ENCODE results near the gene NHSL1. TPM values are rescaled to one million over a fixed set of nuclear protein-coding genes. Genes with fewer than 3 reads are reported as not detected.

Gene NHSL1
- total and polyA plus RNA-seq, 9 of the 15 experiments (the other 6 are each of a cell fraction or from before 2014, with no cell fraction given): 0.09 to 0.20 TPM; not detected in 7

DNA sequence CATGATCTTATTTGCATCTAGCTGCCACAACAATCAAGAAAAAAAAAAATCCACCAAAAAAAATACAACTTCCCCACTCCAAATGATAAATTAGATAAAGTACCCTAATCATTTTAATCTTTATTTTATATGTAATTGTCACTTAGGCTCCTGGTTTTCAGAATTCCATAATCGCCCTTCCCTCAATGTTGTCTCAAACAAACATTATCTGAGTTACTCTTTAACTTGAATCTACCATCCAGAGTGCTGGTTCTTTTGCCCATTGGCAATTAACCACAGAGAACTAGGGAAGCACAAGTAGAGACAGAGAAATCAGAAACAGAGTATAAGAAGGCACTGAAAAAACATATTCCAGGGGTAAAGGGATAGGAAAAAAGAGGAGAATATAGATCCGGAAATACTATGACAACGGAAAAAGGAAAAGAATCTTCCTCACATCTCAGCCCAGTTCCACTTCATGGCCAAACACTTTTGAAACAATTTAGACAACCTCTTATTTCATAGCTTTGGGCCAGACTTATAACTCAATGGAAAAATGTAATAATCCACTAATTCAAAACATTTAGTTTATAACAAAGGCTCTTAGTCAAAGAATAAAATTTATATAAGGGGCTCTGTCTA is 861 bp upstream of the NHSL1 start (continued):
- TF ChIP-seq, protein P1, sequence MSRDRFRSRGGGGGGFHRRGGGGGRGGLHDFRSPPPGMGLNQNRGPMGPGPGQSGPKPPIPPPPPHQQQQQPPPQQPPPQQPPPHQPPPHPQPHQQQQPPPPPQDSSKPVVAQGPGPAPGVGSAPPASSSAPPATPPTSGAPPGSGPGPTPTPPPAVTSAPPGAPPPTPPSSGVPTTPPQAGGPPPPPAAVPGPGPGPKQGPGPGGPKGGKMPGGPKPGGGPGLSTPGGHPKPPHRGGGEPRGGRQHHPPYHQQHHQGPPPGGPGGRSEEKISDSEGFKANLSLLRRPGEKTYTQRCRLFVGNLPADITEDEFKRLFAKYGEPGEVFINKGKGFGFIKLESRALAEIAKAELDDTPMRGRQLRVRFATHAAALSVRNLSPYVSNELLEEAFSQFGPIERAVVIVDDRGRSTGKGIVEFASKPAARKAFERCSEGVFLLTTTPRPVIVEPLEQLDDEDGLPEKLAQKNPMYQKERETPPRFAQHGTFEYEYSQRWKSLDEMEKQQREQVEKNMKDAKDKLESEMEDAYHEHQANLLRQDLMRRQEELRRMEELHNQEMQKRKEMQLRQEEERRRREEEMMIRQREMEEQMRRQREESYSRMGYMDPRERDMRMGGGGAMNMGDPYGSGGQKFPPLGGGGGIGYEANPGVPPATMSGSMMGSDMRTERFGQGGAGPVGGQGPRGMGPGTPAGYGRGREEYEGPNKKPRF (IDR thresholded peaks at IDR 0.05; ENCODE audit: low read depth, low read length): no peak

DNA sequence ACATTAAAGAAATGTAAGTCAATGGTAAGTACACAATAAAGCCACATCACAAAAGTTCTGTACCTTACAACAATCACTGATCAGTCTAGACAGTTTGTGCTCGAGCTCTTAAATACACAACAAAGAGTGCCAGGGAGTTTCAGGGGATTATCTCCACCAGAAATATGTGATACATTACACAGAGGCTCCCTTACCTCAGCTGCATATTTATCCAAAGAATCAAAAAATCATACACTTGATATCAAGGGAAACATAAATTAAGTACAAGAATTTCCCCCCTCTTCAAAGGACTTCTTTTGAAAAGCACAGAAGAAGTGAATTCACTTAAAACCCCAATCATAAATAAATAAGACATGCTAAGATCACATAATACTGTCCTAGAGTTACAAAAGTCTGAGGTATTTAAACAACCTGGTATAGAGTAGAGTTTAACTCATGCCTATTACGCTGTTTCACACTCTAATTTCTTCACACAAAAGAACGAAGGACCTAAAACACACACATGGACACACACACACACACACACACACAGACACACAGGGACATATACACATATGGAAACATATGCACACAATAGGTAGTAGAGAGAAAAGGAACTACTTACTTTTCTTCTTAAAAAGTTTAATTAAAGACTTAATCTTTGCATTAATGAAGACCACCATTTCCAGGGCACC is 528 bp downstream of the NHSL1 start:
- intact Hi-C loops (cut with micrococcal nuclease) (no loop called here), in situ Hi-C loops (cut with MboI) (no loop called here)
- Histone ChIP-seq H3K79me2 (ENCODE audit: control insufficient read depth, insufficient read depth, low read length) (no peaks in the 10 kb centered on the region), H3K9me3 (replicated peaks; ENCODE audit: control insufficient read depth, insufficient read depth, low read depth, low read length) (no peaks in the 10 kb centered on the region), H3K36me3 (ENCODE audit: control insufficient read depth, insufficient read depth, low read length) (no peaks in the 10 kb centered on the region), H3K4me2 (ENCODE audit: insufficient read depth, low read length) (no peak overlapping the region), H3K27ac (ENCODE audit: extremely low read depth, low read depth, low read length) (no peak overlapping the region), H3K9ac (ENCODE audit: insufficient read depth in 1 of 2, low read depth in 2 of 2, low read length in 2 of 2) (no peak overlapping the region), H3K9me1 (ENCODE audit: control insufficient read depth, insufficient read depth, low read length) (no peaks in the 10 kb centered on the region), H2AFZ (ENCODE audit: low read depth, low read length) (no peak overlapping the region), H4K20me1 (replicated peaks; ENCODE audit: control insufficient read depth, insufficient read depth, low read length) (no peaks in the 10 kb centered on the region), H3K4me1 (replicated peaks in 1 of 2; ENCODE audit: control insufficient read depth in 2 of 2, insufficient read depth in 2 of 2, low read length in 2 of 2) (no peaks in the 10 kb centered on the region), H3K27me3 (ENCODE audit: control insufficient read depth in 2 of 2, insufficient read depth in 2 of 2, low read length in 2 of 2) (peaks cover 2 to 4% of the 10 kb centered on the region in 2 experiments; a peak in 2 of 5 replicates), H3K4me3 (no peak overlapping the region)
- 0% methylated on average over 3 of the region's 3 CpGs for WGBS (ENCODE audit: insufficient coverage, low coverage, missing lambda C conversion rate)
- no peak for FAIRE-seq
- ChIA-PET POLR2A (interaction anchor here (0.7 kb wide), 1 partner anchor 16 kb away, joined by 3 read pairs; no protein-coding TSS in a partner anchor), CTCF (ENCODE audit: low intra/inter-chr PET ratio) (no interaction called here)
- DNase-seq (ENCODE audit: extremely low read depth in 1 of 4, low spot score in 3 of 4): no peak
- no TSS peak for BruUV-seq (replicated peaks)
- no peak for ATAC-seq
- TF ChIP-seq ZNF384 (IDR thresholded peaks at IDR 0.05; ENCODE audit: low read depth, low read length) (no peak), BRCA1 (IDR thresholded peaks at IDR 0.05) (no peak), BRCA1 (CRISPR knock-in tag; IDR thresholded peaks at IDR 0.05) (no peak), ZNF311 (CRISPR knock-in tag; IDR thresholded peaks at IDR 0.05) (no peak), ZNF23 (CRISPR knock-in tag; IDR thresholded peaks at IDR 0.05) (no peak), ZNF282 (CRISPR knock-in tag; IDR thresholded peaks at IDR 0.05) (no peak), ZFP1 (CRISPR knock-in tag; IDR thresholded peaks at IDR 0.05) (no peak)
- TF ChIP-seq, protein P2, sequence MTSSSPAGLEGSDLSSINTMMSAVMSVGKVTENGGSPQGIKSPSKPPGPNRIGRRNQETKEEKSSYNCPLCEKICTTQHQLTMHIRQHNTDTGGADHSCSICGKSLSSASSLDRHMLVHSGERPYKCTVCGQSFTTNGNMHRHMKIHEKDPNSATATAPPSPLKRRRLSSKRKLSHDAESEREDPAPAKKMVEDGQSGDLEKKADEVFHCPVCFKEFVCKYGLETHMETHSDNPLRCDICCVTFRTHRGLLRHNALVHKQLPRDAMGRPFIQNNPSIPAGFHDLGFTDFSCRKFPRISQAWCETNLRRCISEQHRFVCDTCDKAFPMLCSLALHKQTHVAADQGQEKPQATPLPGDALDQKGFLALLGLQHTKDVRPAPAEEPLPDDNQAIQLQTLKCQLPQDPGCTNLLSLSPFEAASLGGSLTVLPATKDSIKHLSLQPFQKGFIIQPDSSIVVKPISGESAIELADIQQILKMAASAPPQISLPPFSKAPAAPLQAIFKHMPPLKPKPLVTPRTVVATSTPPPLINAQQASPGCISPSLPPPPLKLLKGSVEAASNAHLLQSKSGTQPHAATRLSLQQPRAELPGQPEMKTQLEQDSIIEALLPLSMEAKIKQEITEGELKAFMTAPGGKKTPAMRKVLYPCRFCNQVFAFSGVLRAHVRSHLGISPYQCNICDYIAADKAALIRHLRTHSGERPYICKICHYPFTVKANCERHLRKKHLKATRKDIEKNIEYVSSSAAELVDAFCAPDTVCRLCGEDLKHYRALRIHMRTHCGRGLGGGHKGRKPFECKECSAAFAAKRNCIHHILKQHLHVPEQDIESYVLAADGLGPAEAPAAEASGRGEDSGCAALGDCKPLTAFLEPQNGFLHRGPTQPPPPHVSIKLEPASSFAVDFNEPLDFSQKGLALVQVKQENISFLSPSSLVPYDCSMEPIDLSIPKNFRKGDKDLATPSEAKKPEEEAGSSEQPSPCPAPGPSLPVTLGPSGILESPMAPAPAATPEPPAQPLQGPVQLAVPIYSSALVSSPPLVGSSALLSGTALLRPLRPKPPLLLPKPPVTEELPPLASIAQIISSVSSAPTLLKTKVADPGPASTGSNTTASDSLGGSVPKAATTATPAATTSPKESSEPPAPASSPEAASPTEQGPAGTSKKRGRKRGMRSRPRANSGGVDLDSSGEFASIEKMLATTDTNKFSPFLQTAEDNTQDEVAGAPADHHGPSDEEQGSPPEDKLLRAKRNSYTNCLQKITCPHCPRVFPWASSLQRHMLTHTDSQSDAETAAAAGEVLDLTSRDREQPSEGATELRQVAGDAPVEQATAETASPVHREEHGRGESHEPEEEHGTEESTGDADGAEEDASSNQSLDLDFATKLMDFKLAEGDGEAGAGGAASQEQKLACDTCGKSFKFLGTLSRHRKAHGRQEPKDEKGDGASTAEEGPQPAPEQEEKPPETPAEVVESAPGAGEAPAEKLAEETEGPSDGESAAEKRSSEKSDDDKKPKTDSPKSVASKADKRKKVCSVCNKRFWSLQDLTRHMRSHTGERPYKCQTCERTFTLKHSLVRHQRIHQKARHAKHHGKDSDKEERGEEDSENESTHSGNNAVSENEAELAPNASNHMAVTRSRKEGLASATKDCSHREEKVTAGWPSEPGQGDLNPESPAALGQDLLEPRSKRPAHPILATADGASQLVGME (CRISPR knock-in tag; IDR thresholded peaks at IDR 0.05): no peak
- TF ChIP-seq, protein P3, sequence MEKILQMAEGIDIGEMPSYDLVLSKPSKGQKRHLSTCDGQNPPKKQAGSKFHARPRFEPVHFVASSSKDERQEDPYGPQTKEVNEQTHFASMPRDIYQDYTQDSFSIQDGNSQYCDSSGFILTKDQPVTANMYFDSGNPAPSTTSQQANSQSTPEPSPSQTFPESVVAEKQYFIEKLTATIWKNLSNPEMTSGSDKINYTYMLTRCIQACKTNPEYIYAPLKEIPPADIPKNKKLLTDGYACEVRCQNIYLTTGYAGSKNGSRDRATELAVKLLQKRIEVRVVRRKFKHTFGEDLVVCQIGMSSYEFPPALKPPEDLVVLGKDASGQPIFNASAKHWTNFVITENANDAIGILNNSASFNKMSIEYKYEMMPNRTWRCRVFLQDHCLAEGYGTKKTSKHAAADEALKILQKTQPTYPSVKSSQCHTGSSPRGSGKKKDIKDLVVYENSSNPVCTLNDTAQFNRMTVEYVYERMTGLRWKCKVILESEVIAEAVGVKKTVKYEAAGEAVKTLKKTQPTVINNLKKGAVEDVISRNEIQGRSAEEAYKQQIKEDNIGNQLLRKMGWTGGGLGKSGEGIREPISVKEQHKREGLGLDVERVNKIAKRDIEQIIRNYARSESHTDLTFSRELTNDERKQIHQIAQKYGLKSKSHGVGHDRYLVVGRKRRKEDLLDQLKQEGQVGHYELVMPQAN (IDR thresholded peaks at IDR 0.05; ENCODE audit: borderline replicate concordance): no peak

Measured in K562 (cell line).